ENCODE results near the gene TMEM259. TPM values are rescaled to one million over a fixed set of nuclear protein-coding genes. Genes with fewer than 3 reads are reported as not detected.
A peak's percentile ranks its signal among the peaks of the same experiment; 100 is the strongest.

Gene TMEM259
- total and polyA plus RNA-seq, 2 of the 13 experiments (the other 11 are each of a cell fraction or from before 2014, with no cell fraction given) = 64.7 to 164 TPM

- TF ChIP-seq PRDM10 (CRISPR knock-in tag; IDR thresholded peaks at IDR 0.05; ENCODE audit: low read depth) (no peak), NFE2 (CRISPR knock-in tag; IDR thresholded peaks at IDR 0.05) (no peak), ZNF235 (CRISPR knock-in tag; IDR thresholded peaks at IDR 0.05; ENCODE audit: borderline replicate concordance) (peak; percentile 21; the same call in 1 of the 2 replicates), U2AF1 (optimal IDR thresholded peaks at IDR 0.05; ENCODE audit: low read depth, low read length) (no peak), ZNF543 (CRISPR knock-in tag; IDR thresholded peaks at IDR 0.05) (peak; percentile 85), RBM39 (IDR thresholded peaks at IDR 0.05; ENCODE audit: low read depth, low read length, poor library complexity, severe bottlenecking) (no peak), KLF16 (CRISPR knock-in tag; IDR thresholded peaks at IDR 0.05) (peak in 1 of 2 experiments; percentile 65; a peak in 1 of 4 replicates), NFYB (CRISPR knock-in tag; IDR thresholded peaks at IDR 0.05) (no peak), DRAP1 (CRISPR knock-in tag; IDR thresholded peaks at IDR 0.05) (peak; percentile 59; the same call in 1 of the 2 replicates), GATAD2A (CRISPR knock-in tag; IDR thresholded peaks at IDR 0.05) (no peak), ZC3H4 (CRISPR knock-in tag; IDR thresholded peaks at IDR 0.05; ENCODE audit: borderline replicate concordance) (no peak), SRSF1 (optimal IDR thresholded peaks at IDR 0.05; ENCODE audit: low read depth, low read length) (no peak), REL (CRISPR knock-in tag; conservative IDR thresholded peaks at IDR 0.05) (no peak), NR2F6 (IDR thresholded peaks at IDR 0.05) (no peak), NR2F6 (CRISPR knock-in tag; IDR thresholded peaks at IDR 0.05) (0 out of 2 replicates have a peak, but pooled peaks have one; percentile 46), ZNF646 (CRISPR knock-in tag; IDR thresholded peaks at IDR 0.05) (no peak), THAP11 (CRISPR knock-in tag; IDR thresholded peaks at IDR 0.05) (peak; percentile 93), SRSF9 (IDR thresholded peaks at IDR 0.05; ENCODE audit: borderline replicate concordance, insufficient read depth, low read depth, low read length, poor library complexity, severe bottlenecking) (no peak), ZMAT3 (CRISPR knock-in tag; conservative IDR thresholded peaks at IDR 0.05) (0 out of 2 replicates have a peak, but pooled peaks have one; percentile 42)
Observed at GRCh38 chr19:984165-984967, 36.6 kb downstream of the TMEM259 start, which contains the start of gene WDR18 (continued).

All from HepG2 (cell line).